Endodermal cell (in vitro differentiated cells): ENCODE results near the gene SLX4IP. TPM values are rescaled to one million over a fixed set of nuclear protein-coding genes. Genes with fewer than 3 reads are reported as not detected.

Source experiments
- DNase-seq: peaks from one replicate; pipeline ENCODE4 v3.0.0-alpha.2; 2017
- H3K27ac ChIP-seq: 2 replicates; pipeline ENCODE4 v1.5.1; 2013; ENCODE audit warnings: mild to moderate bottlenecking, low read depth, low read length, moderate library complexity
- H3K27me3 ChIP-seq: 2 replicates; pipeline ENCODE4 v1.6.1; 2013; ENCODE audit warnings: mild to moderate bottlenecking, low read length, moderate library complexity; ENCODE audit not compliant: insufficient read depth, control insufficient read depth, poor library complexity, severe bottlenecking
- H3K36me3 ChIP-seq: 2 replicates; pipeline ENCODE4 v1.7.0; 2013; ENCODE audit warnings: mild to moderate bottlenecking, low read length, moderate library complexity; ENCODE audit not compliant: control insufficient read depth, insufficient read depth
- H3K4me1 ChIP-seq: one replicate; pipeline ENCODE4 v1.7.0; 2013; ENCODE audit warnings: low read length; ENCODE audit not compliant: control insufficient read depth, insufficient read depth
- H3K4me3 ChIP-seq: 2 replicates; pipeline ENCODE4 v1.5.1; 2013; ENCODE audit warnings: mild to moderate bottlenecking, low read length, moderate library complexity
- H3K9ac ChIP-seq: 2 replicates; pipeline ENCODE4 v1.6.1; 2013; ENCODE audit warnings: mild to moderate bottlenecking, low read length, moderate library complexity; ENCODE audit not compliant: poor library complexity, severe bottlenecking; ENCODE audit errors: extremely low read depth
- H3K9me3 ChIP-seq: 2 replicates; pipeline ENCODE4 v1.6.1; 2013; ENCODE audit warnings: mild to moderate bottlenecking, low read length, moderate library complexity; ENCODE audit not compliant: control insufficient read depth
- H3K27ac Mint-ChIP-seq: 2 replicates; pipeline ENCODE4 v1.8.0; 2020; ENCODE audit warnings: mixed read lengths
- H3K27me3 Mint-ChIP-seq: 2 replicates; pipeline ENCODE4 v1.8.0; 2021; ENCODE audit warnings: mild to moderate bottlenecking, mixed read lengths; ENCODE audit not compliant: insufficient read depth
- H3K36me3 Mint-ChIP-seq: 2 replicates; pipeline ENCODE4 v1.8.0; 2020; ENCODE audit warnings: low read depth, mixed read lengths
- H3K4me1 Mint-ChIP-seq: 2 replicates; pipeline ENCODE4 v1.8.0; 2020; ENCODE audit warnings: mixed read lengths
- H3K4me3 Mint-ChIP-seq: 2 replicates; pipeline ENCODE4 v1.8.0; 2020; ENCODE audit warnings: mild to moderate bottlenecking, moderate library complexity, mixed read lengths
- H3K9me3 Mint-ChIP-seq: 2 replicates; pipeline ENCODE4 v1.8.0; 2020; ENCODE audit warnings: mild to moderate bottlenecking, mixed read lengths
- WGBS, 2 experiments: methylation state at CpG; one replicate each; pipeline versions ENCODE4 v1.1.5 to v1.1.7; 2013; ENCODE audit warnings: missing lambda C conversion rate in 2 of 2, mixed read lengths in 1 of 2; ENCODE audit not compliant: insufficient coverage in 1 of 2, insufficient read length in 1 of 2; 5-methylcytosine and 5-hydroxymethylcytosine counted together
- total RNA-seq, 2 donors: library from RNA; stranded (reverse); fragmentation: NEBNext Ultra II Directional in 1 of 2; extraction: Animal tissue kit (Norgen Biotek cat#: 25700) in 1 of 2; gene quantifications; 2 replicates in 1 of 2; 3 replicates in 1 of 2; pipeline ENCODE4 v1.2.1, GENCODE V29; 2021
- TF ChIP-seq, protein P1 (sequence below): fragments of 200-600 bp; sonication (generic); conservative IDR thresholded peaks from 2 replicates; pipeline ENCODE4 v1.5.0; 2021; ENCODE audit warnings: antibody characterized with exemption, mild to moderate bottlenecking

SLX4IP gene
- total RNA-seq, 2 donors from 2014 or later = 9.2 to 9.5 TPM

- Histone ChIP-seq H3K4me3 (no peak overlapping the region), H3K27me3 (no peaks in the 10 kb centered on the region), H3K9ac (no peak overlapping the region), H3K27ac (no peak overlapping the region), H3K4me1 (no peaks in the 10 kb centered on the region), H3K9me3 (no peaks in the 10 kb centered on the region), H3K36me3 (no peaks in the 10 kb centered on the region)
- peaks cover 14% of the 10 kb centered on the region for H3K36me3 Mint-ChIP-seq
- no peaks in the 10 kb centered on the region for H3K9me3 Mint-ChIP-seq
- DNase-seq = no peak
- TF ChIP-seq, protein P1, sequence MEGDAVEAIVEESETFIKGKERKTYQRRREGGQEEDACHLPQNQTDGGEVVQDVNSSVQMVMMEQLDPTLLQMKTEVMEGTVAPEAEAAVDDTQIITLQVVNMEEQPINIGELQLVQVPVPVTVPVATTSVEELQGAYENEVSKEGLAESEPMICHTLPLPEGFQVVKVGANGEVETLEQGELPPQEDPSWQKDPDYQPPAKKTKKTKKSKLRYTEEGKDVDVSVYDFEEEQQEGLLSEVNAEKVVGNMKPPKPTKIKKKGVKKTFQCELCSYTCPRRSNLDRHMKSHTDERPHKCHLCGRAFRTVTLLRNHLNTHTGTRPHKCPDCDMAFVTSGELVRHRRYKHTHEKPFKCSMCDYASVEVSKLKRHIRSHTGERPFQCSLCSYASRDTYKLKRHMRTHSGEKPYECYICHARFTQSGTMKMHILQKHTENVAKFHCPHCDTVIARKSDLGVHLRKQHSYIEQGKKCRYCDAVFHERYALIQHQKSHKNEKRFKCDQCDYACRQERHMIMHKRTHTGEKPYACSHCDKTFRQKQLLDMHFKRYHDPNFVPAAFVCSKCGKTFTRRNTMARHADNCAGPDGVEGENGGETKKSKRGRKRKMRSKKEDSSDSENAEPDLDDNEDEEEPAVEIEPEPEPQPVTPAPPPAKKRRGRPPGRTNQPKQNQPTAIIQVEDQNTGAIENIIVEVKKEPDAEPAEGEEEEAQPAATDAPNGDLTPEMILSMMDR = no peak
- peaks cover 8% of the 10 kb centered on the region for H3K4me1 Mint-ChIP-seq
- H3K27ac Mint-ChIP-seq = no peak overlapping the region
- H3K4me3 Mint-ChIP-seq = no peak overlapping the region
- H3K27me3 Mint-ChIP-seq = peaks cover 2% of the 10 kb centered on the region
- 100% methylated on average over 1 to 2 of the region's 2 CpGs for WGBS, 2 experiments
These were observed 174.2 kb downstream of the SLX4IP start for GRCh38 chr20:10609276-10609675.

GRCh38 chr20:10609770-10610169 lies 174.7 kb downstream of the SLX4IP start:
- no peak for DNase-seq
- H3K36me3 Mint-ChIP-seq = peaks cover 12% of the 10 kb centered on the region
- Histone ChIP-seq H3K9me3 (no peaks in the 10 kb centered on the region), H3K4me1 (no peaks in the 10 kb centered on the region), H3K4me3 (no peak overlapping the region), H3K36me3 (no peaks in the 10 kb centered on the region), H3K9ac (no peak overlapping the region), H3K27ac (no peak overlapping the region), H3K27me3 (no peaks in the 10 kb centered on the region)
- H3K4me3 Mint-ChIP-seq = no peak overlapping the region
- H3K9me3 Mint-ChIP-seq = no peaks in the 10 kb centered on the region
- peaks cover 8% of the 10 kb centered on the region for H3K4me1 Mint-ChIP-seq
- TF ChIP-seq, protein P1 = no peak
- H3K27ac Mint-ChIP-seq = no peak overlapping the region
- H3K27me3 Mint-ChIP-seq = peaks cover 2% of the 10 kb centered on the region

DNA sequence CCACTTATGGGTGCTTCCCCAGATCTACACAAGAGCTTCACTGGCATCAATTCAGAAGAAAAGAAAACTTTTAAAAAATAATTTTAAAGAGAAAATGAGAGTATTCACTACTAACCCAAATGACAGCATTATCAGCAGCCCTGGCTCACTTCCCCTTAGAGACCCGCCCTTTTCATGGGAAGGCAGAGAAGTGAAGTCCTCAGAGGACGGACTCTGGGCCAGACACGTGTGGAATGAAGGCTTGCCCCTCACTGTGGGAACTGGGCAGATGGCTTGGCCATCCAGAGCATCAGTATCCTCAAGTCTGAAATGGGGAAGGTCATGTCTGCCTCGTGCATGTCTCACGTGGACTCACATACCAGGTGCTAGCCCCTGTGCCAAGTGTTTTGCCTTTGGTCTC lies 175.1 kb downstream of the SLX4IP start:
- 86 to 88% methylated on average over 4 to 5 of the region's 5 CpGs for WGBS, 2 experiments
- no peak overlapping the region for H3K27ac Mint-ChIP-seq
- no peak for DNase-seq
- Histone ChIP-seq H3K9me3 (no peaks in the 10 kb centered on the region), H3K4me1 (no peaks in the 10 kb centered on the region), H3K4me3 (no peak overlapping the region), H3K27me3 (no peaks in the 10 kb centered on the region), H3K9ac (no peak overlapping the region), H3K36me3 (no peaks in the 10 kb centered on the region), H3K27ac (no peak overlapping the region)
- TF ChIP-seq, protein P1 = no peak
- peaks cover 11% of the 10 kb centered on the region for H3K36me3 Mint-ChIP-seq
- H3K4me1 Mint-ChIP-seq = peaks cover 8% of the 10 kb centered on the region
- peaks cover 2% of the 10 kb centered on the region for H3K27me3 Mint-ChIP-seq
- H3K9me3 Mint-ChIP-seq = no peaks in the 10 kb centered on the region
- no peak overlapping the region for H3K4me3 Mint-ChIP-seq
